Lower lobe of right lung (tissue), 2 donors: ENCODE results near the gene ASTN2. TPM values are rescaled to one million over a fixed set of nuclear protein-coding genes. Genes with fewer than 3 reads are reported as not detected.

ENCODE experiments used
- ATAC-seq, 2 donors: fragments of 200-7000 bp; cut with Tn5 transposase; one replicate each; pipeline ENCODE4 v1.9.1; 2020 to 2022; ENCODE audit warnings: mild to moderate bottlenecking in 2 of 2, moderate library complexity in 2 of 2
- DNase-seq: peaks from one replicate; pipeline ENCODE4 v3.0.0-alpha.2; 2020
- H3K27ac ChIP-seq: fragments of 200-600 bp; one replicate; pipeline ENCODE4 v1.8.0; 2022
- H3K27me3 ChIP-seq: fragments of 200-600 bp; one replicate; pipeline ENCODE4 v1.8.0; 2022; ENCODE audit warnings: low read depth
- H3K36me3 ChIP-seq: fragments of 200-600 bp; one replicate; pipeline ENCODE4 v1.8.0; 2022; ENCODE audit warnings: mild to moderate bottlenecking
- H3K4me1 ChIP-seq: fragments of 200-600 bp; one replicate; pipeline ENCODE4 v1.8.0; 2022
- H3K4me3 ChIP-seq: fragments of 200-600 bp; one replicate; pipeline ENCODE4 v1.8.0; 2022; ENCODE audit warnings: mild to moderate bottlenecking
- H3K9me3 ChIP-seq: fragments of 200-600 bp; one replicate; pipeline ENCODE4 v1.8.0; 2022
- intact Hi-C: fragments of 100-400 bp; cut with DNase I; formaldehyde crosslinking; loops from one replicate; pipeline ENCODE4 v1.11.0; 2022
- total RNA-seq: library from RNA; stranded (reverse); fragmentation: NEBNext Ultra II Directional; extraction: Animal tissue kit (Norgen Biotek cat#: 25700); gene quantifications from one replicate; pipeline ENCODE4 v1.2.1, GENCODE V29; 2021
- TF ChIP-seq, protein P1 (sequence below): fragments of 200-600 bp; IDR thresholded peaks from one replicate; pipeline ENCODE4 v1.8.0; 2022; ENCODE audit warnings: antibody characterized with exemption, mild to moderate bottlenecking
- donor health status: DM: no; HTN: yes; CAD: no; lungs with severe emphysema.

ASTN2 gene
- total RNA-seq, 1 donor from 2014 or later = 4.3 TPM

DNA sequence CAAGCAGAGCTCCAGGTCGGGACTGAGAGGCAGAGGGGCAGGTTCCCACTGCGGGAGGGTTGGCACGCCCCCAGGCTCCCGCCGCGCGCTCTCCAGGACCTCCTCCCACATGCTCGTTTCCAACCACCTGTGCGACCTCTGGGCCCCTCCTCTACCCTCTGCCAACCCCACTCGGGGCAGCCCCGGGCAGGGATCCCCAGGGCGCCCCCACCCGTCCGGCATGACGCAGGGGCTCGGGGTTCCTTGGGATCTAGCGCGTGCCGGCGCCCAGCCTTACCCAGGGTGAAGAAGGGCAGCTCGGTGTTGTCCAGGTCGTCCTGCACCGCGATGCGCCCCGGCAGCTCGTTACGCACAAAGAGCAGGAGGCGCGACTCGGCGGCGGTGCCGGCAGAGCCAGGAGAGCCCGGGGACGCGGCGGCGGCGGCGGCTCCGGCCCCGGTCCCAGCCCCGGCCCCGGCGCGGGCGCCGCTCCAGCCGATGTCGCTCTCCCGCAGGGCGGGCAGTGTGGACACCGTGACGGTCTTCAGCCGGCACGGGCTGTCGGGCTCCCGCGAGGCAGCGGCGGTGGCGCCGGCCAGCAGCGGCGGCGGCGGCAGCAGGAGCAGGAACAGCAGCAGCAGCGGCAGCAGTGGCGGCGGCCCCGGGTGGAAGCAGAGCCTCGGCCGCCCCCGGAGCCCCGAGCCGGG, 494 bp downstream of the ASTN2 start:
- DNase-seq (no peak), ATAC-seq (peak; percentile 39 to 43)
- intact Hi-C loops = no loop called here
- TF ChIP-seq, protein P1, sequence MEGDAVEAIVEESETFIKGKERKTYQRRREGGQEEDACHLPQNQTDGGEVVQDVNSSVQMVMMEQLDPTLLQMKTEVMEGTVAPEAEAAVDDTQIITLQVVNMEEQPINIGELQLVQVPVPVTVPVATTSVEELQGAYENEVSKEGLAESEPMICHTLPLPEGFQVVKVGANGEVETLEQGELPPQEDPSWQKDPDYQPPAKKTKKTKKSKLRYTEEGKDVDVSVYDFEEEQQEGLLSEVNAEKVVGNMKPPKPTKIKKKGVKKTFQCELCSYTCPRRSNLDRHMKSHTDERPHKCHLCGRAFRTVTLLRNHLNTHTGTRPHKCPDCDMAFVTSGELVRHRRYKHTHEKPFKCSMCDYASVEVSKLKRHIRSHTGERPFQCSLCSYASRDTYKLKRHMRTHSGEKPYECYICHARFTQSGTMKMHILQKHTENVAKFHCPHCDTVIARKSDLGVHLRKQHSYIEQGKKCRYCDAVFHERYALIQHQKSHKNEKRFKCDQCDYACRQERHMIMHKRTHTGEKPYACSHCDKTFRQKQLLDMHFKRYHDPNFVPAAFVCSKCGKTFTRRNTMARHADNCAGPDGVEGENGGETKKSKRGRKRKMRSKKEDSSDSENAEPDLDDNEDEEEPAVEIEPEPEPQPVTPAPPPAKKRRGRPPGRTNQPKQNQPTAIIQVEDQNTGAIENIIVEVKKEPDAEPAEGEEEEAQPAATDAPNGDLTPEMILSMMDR = no peak
- Histone ChIP-seq H3K9me3 (no peaks in the 10 kb centered on the region), H3K36me3 (no peaks in the 10 kb centered on the region), H3K4me1 (no peaks in the 10 kb centered on the region), H3K27me3 (peaks cover 65% of the 10 kb centered on the region), H3K27ac (no peak overlapping the region), H3K4me3 (peak overlapping the region; percentile 40)

DNA sequence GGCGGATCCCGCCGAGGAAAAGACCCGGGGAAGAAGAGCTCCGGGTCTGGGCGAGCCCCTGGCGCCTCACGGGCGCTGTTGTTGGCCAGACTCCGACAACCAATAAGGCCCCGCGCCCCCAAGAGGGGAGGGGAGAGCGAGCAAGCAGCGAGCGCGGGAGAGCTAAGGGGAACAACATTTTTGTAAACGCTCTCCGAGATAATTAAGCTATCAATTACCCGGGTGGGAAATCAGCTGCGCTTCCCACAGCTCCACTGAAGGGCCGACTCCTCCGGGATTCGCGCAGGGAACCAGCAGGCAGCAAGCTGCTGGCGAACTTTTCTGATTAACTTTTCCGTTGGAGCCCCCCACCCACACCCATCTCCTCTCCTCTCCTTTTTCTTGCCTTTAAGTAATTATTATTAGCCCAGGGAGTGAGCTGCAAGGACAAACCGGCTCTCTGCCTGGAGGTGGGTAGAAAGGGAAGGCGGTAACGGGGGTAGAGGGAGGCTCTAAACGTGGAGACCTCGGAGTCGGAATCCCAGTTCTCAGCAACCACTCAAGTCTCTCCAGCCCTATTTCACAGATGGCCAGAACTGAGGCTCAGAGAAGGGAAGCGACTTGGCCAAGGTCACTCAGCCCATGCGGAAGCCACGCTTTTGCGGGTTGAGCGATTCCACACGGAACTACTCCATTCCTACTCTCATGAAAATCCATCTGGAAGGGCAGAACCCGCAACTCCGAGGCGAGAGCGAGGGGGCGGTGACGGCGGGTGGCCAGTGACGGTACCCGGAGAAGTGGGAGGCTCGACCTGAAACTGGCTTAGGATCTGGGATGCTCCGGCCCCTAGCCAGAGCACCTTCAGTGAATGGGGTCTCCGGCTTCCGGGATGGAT, 1.3 kb downstream of the ASTN2 start:
- intact Hi-C loops = no loop called here
- TF ChIP-seq, protein P1 = no peak
- ATAC-seq (no peak), DNase-seq (no peak)
- H3K36me3 ChIP-seq = no peaks in the 10 kb centered on the region
- H3K27ac ChIP-seq = no peak overlapping the region
- H3K27me3 ChIP-seq = peaks cover 65% of the 10 kb centered on the region
- H3K4me3 ChIP-seq = peak overlapping the region; percentile 40
- H3K4me1 ChIP-seq = no peaks in the 10 kb centered on the region
- H3K9me3 ChIP-seq = no peaks in the 10 kb centered on the region

GRCh38 chr9:117412841-117413240, 2.0 kb downstream of the ASTN2 start:
- H3K4me3 ChIP-seq = no peak overlapping the region
- TF ChIP-seq, protein P1 = no peak
- no peak for DNase-seq
- no peaks in the 10 kb centered on the region for H3K36me3 ChIP-seq
- no peaks in the 10 kb centered on the region for H3K9me3 ChIP-seq
- H3K27me3 ChIP-seq = peaks cover 59% of the 10 kb centered on the region
- no peak overlapping the region for H3K27ac ChIP-seq
- no peaks in the 10 kb centered on the region for H3K4me1 ChIP-seq
- no peak for ATAC-seq
- intact Hi-C loops = no loop called here

DNA sequence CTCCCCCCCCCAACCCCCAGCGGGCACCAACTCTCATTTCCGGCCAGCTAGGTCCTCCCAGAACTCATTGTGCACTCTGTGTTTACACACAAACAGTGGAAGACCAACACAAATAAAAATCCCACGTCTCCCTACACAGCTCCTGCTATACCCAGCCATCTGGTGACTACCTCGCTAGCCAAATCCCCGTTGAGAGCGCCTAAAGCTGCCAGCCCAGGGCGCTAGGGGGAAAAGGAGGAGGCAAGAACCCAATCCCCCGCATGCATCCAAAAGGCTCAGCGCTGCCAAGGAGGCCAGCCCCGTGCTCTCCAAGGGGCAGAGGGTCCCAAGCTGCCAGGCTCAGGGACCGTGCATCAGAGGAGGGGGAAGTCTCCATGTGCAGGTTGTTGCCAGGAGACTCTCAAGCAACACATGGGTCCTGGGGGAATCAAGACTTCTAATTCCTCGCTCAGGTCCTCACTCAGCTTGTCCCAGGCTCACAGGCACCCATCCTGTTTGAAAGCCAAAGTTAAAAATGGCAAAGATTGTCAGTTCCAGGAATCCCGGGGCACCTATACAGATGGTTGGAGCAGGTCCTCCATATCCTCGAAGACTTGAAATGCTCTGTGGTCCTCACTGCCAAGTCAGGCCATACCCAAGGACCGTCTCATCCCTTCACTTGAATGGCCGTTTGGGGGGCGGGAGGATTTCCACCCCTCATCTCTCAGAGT, 2.7 kb downstream of the ASTN2 start:
- peaks cover 53% of the 10 kb centered on the region for H3K27me3 ChIP-seq
- no peak for DNase-seq

DNA sequence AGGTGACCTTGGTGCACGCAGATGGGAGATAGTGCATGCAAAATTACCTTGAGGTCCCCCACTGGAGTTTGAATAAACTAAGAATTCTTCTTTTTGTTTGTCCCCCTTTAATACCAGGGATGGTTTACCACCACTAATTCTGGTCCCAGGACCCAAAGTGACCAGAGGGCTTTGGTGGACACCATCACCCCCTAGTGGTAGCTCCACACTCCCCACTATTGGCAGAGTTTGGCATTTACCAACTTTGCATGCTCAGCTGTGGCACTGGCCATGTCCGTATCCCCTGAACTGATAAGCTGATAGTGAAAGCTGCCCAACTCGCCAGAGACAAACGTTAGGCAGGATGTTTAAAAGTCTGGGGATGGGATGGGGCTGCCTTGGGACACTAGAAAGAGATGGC, 3.3 kb downstream of the ASTN2 start:
- H3K4me3 ChIP-seq = no peak overlapping the region
- H3K4me1 ChIP-seq = no peaks in the 10 kb centered on the region
- ATAC-seq (no peak), DNase-seq (no peak)
- TF ChIP-seq, protein P1 = peak; percentile 44
- H3K36me3 ChIP-seq = no peaks in the 10 kb centered on the region
- no peaks in the 10 kb centered on the region for H3K9me3 ChIP-seq
- peaks cover 50% of the 10 kb centered on the region for H3K27me3 ChIP-seq
- intact Hi-C loops = no loop called here
- H3K27ac ChIP-seq = no peak overlapping the region

More for the DNA sequence above, 2.7 kb downstream of the ASTN2 start:
- intact Hi-C loops = no loop called here
- H3K27ac ChIP-seq = no peak overlapping the region
- no peaks in the 10 kb centered on the region for H3K4me1 ChIP-seq
- TF ChIP-seq, protein P1 = no peak
- H3K4me3 ChIP-seq = no peak overlapping the region
- no peaks in the 10 kb centered on the region for H3K9me3 ChIP-seq
- no peak for ATAC-seq
- no peaks in the 10 kb centered on the region for H3K36me3 ChIP-seq
